Erythroblast (primary cell): Measurements from ENCODE around the gene CAPRIN2.
A peak's percentile ranks its signal among the peaks of the same experiment; 100 is the strongest.

Source experiments
- DNase-seq, 2 experiments: peaks; one replicate each; lab custom pipeline; 2025; lab: John Stamatoyannopoulos, UW
- GATA1 ChIP-seq: IDR thresholded peaks from 2 replicates; pipeline ENCODE4 v1.6.1; 2011; ENCODE audit warnings: low read depth, mild to moderate bottlenecking, control low read depth, low read length, moderate library complexity
- POLR2A ChIP-seq: IDR thresholded peaks from 2 replicates; pipeline ENCODE4 v1.6.1; 2011; ENCODE audit warnings: mild to moderate bottlenecking, low read length

CAPRIN2 gene

GRCh38 chr12:30753751-30754382 is 884 bp downstream of the CAPRIN2 start:
- DNase-seq: no peak
- TF ChIP-seq GATA1 (no peak), POLR2A (peak; percentile 45)

- peak; percentile 65 to 66 for DNase-seq
- TF ChIP-seq GATA1 (no peak), POLR2A (no peak)
These were observed 1.5 kb downstream of the CAPRIN2 start for GRCh38 chr12:30753233-30753632.

GRCh38 chr12:30752255-30752654 is 2.5 kb downstream of the CAPRIN2 start:
- DNase-seq: no peak
- TF ChIP-seq GATA1 (no peak), POLR2A (no peak)

- TF ChIP-seq POLR2A (no peak), GATA1 (no peak)
- peak; percentile 65 to 86 for DNase-seq
These were observed 6.6 kb downstream of the CAPRIN2 start for GRCh38 chr12:30748147-30748546.

GRCh38 chr12:30746190-30746589 is 8.6 kb downstream of the CAPRIN2 start:
- DNase-seq: no peak
- TF ChIP-seq GATA1: no peak
- TF ChIP-seq POLR2A: no peak

DNA sequence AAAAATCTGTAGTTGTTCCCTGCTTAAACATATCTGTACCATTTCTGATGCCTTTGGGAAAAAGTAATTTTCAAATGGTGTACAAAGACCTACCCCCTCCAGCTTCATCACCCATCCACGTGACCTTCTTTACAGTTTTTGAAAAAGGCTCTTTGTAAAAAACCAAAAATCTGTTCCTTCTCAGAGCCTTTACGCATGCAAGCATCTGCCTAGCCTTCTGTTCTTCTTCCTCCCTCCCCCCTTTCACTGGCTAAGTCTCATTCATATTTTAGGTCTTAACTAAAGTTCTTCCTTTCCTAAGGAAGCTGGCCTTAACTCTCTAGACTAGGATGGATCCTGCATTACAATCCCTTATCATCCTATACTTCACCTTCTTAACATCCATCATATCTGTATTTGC is 10.4 kb downstream of the CAPRIN2 start:
- no peak for DNase-seq
- TF ChIP-seq GATA1 (no peak), POLR2A (no peak)

DNA sequence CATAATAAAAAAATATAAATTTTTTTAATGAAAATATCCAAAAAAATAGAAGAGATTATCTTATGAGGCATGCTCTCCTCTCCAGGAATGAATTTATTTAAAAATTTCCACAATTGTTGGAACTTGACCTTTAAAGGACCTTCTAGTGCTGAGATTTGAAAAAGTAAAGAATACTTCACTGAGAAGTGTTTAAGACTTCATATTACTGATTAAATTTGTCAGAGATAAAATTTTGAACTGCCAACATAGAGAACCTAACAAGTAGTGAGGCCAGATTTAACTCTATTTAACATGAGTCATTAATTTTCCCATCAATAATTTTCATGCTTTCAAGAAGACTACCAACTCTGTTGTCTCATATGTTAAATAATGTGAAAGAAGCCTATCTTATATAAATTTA is 14.5 kb downstream of the CAPRIN2 start:
- DNase-seq: no peak

GRCh38 chr12:30739020-30739419 is 15.7 kb downstream of the CAPRIN2 start:
- DNase-seq: no peak
- TF ChIP-seq GATA1 (no peak), POLR2A (no peak)

More for the DNA sequence above, 14.5 kb downstream of the CAPRIN2 start:
- no peak for TF ChIP-seq GATA1
- TF ChIP-seq POLR2A: no peak

DNA sequence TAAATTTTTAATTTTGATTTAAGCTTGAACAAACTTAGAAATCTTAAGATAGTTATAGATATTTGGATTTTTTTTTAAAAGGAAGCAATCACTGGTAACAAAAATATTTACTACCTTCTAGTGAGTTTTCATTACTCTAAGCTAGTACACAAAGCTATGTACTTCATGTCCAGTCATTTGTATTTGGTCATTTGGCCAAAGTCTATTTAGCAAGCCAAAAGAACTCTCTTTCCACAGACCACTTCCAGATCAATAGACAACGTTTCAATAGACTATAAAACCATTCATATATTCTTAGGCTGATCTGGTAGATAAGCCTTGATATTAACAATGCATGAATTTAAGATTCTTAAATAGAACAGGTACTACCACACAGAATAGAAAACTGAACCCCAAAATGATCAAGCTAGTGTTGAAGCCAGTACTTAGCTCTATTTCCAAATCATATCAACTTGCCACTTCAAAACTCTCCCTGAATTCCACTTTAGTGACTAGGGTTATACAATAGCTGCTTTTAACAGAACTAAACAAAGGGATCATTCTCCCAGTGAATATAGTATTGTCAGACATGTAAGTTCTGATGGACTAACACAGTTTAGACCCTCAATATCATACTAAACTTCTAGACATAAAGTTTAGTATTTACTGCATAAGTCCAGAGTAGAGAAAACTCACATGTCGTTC is 21.7 kb downstream of the CAPRIN2 start:
- DNase-seq: no peak
- no peak for TF ChIP-seq POLR2A
- TF ChIP-seq GATA1: no peak

DNA sequence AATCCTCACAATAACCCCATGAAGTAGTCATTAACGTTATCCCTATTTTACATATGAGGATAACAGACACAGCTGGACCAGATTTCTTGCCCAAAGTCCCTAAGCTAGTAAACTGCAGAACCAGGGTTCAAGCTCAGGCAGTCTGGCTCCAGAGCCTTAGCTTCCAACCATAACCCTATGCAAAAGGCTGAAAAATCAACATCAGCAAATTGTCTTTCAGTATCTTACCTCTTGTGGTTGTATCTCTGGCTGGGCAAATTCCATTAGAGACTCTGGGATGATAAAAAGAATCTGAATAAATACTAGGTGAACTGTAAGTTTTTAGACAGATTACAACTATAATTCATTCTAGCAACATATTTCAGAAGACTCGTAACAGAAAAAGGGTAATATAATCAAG is 24.7 kb downstream of the CAPRIN2 start:
- TF ChIP-seq POLR2A (no peak), GATA1 (no peak)
- no peak for DNase-seq

- no peak for DNase-seq
- TF ChIP-seq GATA1: no peak
These were observed 25.2 kb downstream of the CAPRIN2 start for GRCh38 chr12:30729547-30729946.

DNA sequence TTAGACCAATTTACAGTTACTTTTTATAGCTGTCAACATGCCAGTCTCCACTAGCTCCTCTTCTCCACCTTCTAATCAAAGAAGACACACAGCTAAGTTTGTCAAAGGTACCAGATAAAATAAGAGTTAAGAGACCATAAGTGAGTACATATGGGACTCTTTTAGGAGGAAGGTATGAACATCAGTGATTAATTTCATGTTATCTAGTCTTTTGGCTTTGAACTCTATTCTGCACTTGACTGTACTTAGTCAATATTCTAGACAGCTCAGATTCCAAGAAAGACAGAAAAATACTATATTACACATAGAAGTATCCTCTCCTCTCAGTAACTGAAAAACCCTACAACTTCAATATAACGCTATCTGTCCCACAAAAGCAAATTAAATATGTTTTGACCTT is 28.1 kb downstream of the CAPRIN2 start:
- TF ChIP-seq GATA1: no peak
- no peak for TF ChIP-seq POLR2A
- no peak for DNase-seq

- no peak for TF ChIP-seq GATA1
- TF ChIP-seq POLR2A: no peak
- no peak for DNase-seq
These were observed 29.0 kb downstream of the CAPRIN2 start for GRCh38 chr12:30725739-30726138.

- TF ChIP-seq POLR2A (no peak), GATA1 (no peak)
- no peak for DNase-seq
These were observed 35.7 kb downstream of the CAPRIN2 start for GRCh38 chr12:30719060-30719459.

GRCh38 chr12:30707613-30708342 is 47.0 kb downstream of the CAPRIN2 start:
- DNase-seq: no peak
- TF ChIP-seq GATA1: no peak
- TF ChIP-seq POLR2A: no peak
